GM12872 (cell line): ENCODE results near the gene ABCF2.
A peak's percentile ranks its signal among the peaks of the same experiment; 100 is the strongest.

Experiments
- CTCF ChIP-seq: IDR thresholded peaks from 3 replicates; pipeline ENCODE4 v1.5.1; 2011; ENCODE audit warnings: low read depth, mild to moderate bottlenecking, low read length, moderate library complexity; ENCODE audit not compliant: insufficient read depth

Gene ABCF2

GRCh38 chr7:151247611-151248345, 20.8 kb upstream of the ABCF2 start:
- no peak for TF ChIP-seq CTCF

- TF ChIP-seq CTCF: no peak
These were observed 20.0 kb upstream of the ABCF2 start for GRCh38 chr7:151246851-151247580.

- no peak for TF ChIP-seq CTCF
These were observed 19.3 kb upstream of the ABCF2 start for GRCh38 chr7:151246102-151246850.

- peak; percentile 58 for TF ChIP-seq CTCF
These were observed 18.5 kb upstream of the ABCF2 start for GRCh38 chr7:151245360-151246101.

- TF ChIP-seq CTCF: no peak
These were observed 17.9 kb upstream of the ABCF2 start for GRCh38 chr7:151244841-151245346.

GRCh38 chr7:151244196-151244840, 17.3 kb upstream of the ABCF2 start:
- TF ChIP-seq CTCF: peak; percentile 87
